Trophoblast cell (in vitro differentiated cells and primary cell): Measurements from ENCODE around the gene TNRC6C.

Source experiments
- DNase-seq, 2 donors: peaks; one replicate each; pipeline ENCODE4 v3.0.0-alpha.2; 2016
- H2AFZ ChIP-seq: 2 replicates; pipeline ENCODE4 v1.6.1; 2013; ENCODE audit warnings: low read length, moderate library complexity, mild to moderate bottlenecking; ENCODE audit not compliant: insufficient read depth, poor library complexity
- H2AK5ac ChIP-seq: 2 replicates; pipeline ENCODE4 v1.6.1; 2013; ENCODE audit warnings: mild to moderate bottlenecking, low read length
- H2BK120ac ChIP-seq: 2 replicates; pipeline ENCODE4 v1.6.1; 2013; ENCODE audit warnings: low read length, mild to moderate bottlenecking, moderate library complexity; ENCODE audit not compliant: insufficient read depth, poor library complexity
- H2BK12ac ChIP-seq: 2 replicates; pipeline ENCODE4 v1.6.1; 2013; ENCODE audit warnings: mild to moderate bottlenecking, low read length, moderate library complexity
- H2BK5ac ChIP-seq: 2 replicates; pipeline ENCODE4 v1.6.1; 2013; ENCODE audit warnings: low read length, low read depth, moderate library complexity, mild to moderate bottlenecking; ENCODE audit not compliant: poor library complexity
- H3K14ac ChIP-seq: 2 replicates; pipeline ENCODE4 v1.6.1; 2013; ENCODE audit warnings: mild to moderate bottlenecking, low read length
- H3K18ac ChIP-seq: 2 replicates; pipeline ENCODE4 v1.6.1; 2013; ENCODE audit warnings: mild to moderate bottlenecking, low read length
- H3K23ac ChIP-seq: 2 replicates; pipeline ENCODE4 v1.6.1; 2013; ENCODE audit warnings: low read length
- H3K27ac ChIP-seq: 2 replicates; pipeline ENCODE4 v1.5.1; 2013; ENCODE audit warnings: low read depth, mild to moderate bottlenecking, inconsistent platforms, low read length, moderate library complexity
- H3K27me3 ChIP-seq: 2 replicates; pipeline ENCODE4 v1.6.1; 2013; ENCODE audit warnings: inconsistent platforms, mild to moderate bottlenecking, low read length, moderate library complexity; ENCODE audit not compliant: insufficient read depth
- H3K36me3 ChIP-seq, 2 experiments: 1 replicate in 1 of 2; 2 replicates in 1 of 2; pipeline ENCODE4 v1.6.1; 2013; ENCODE audit warnings: low read length in 2 of 2, mild to moderate bottlenecking in 2 of 2, moderate library complexity in 1 of 2; ENCODE audit not compliant: insufficient read depth in 2 of 2, control insufficient read depth in 1 of 2
- H3K4ac ChIP-seq: 2 replicates; pipeline ENCODE4 v1.6.1; 2013; ENCODE audit warnings: low read depth, mild to moderate bottlenecking, low read length, moderate library complexity
- H3K4me1 ChIP-seq, 2 experiments: 1 replicate in 1 of 2; 2 replicates in 1 of 2; pipeline ENCODE4 v1.6.1; 2013; ENCODE audit warnings: low read length in 2 of 2, mild to moderate bottlenecking in 2 of 2, moderate library complexity in 1 of 2; ENCODE audit not compliant: insufficient read depth in 2 of 2, control insufficient read depth in 1 of 2
- H3K4me2 ChIP-seq: 2 replicates; pipeline ENCODE4 v1.6.1; 2013; ENCODE audit warnings: inconsistent platforms, mild to moderate bottlenecking, low read length, moderate library complexity
- H3K4me3 ChIP-seq: 2 replicates; pipeline ENCODE4 v1.5.1; 2013; ENCODE audit warnings: mild to moderate bottlenecking, low read depth, low read length, inconsistent platforms
- H3K79me1 ChIP-seq: one replicate; pipeline ENCODE4 v1.6.1; 2013; ENCODE audit warnings: low read length
- H3K79me2 ChIP-seq: 2 replicates; pipeline ENCODE4 v1.6.1; 2013; ENCODE audit warnings: low read length, mild to moderate bottlenecking; ENCODE audit not compliant: control insufficient read depth, insufficient read depth, poor library complexity
- H3K9ac ChIP-seq: 2 replicates; pipeline ENCODE4 v1.6.1; 2013; ENCODE audit warnings: mild to moderate bottlenecking, low read length
- H3K9me3 ChIP-seq: 2 replicates; pipeline ENCODE4 v1.6.1; 2013; ENCODE audit warnings: low read depth, mild to moderate bottlenecking, control low read depth, inconsistent platforms, low read length; ENCODE audit not compliant: insufficient read depth
- H4K12ac ChIP-seq: 2 replicates; pipeline ENCODE4 v1.6.1; 2013; ENCODE audit warnings: low read depth, mild to moderate bottlenecking, low read length, moderate library complexity
- H4K8ac ChIP-seq: 2 replicates; pipeline ENCODE4 v1.6.1; 2013; ENCODE audit warnings: low read depth, mild to moderate bottlenecking, low read length, moderate library complexity
- H4K91ac ChIP-seq: one replicate; pipeline ENCODE4 v1.6.1; 2013; ENCODE audit warnings: low read depth, mild to moderate bottlenecking, low read length, moderate library complexity
- WGBS: extraction: QIAGEN DNeasy Blood & Tissue Kit; methylation state at CpG from one replicate; pipeline ENCODE4 v1.1.7; 2013; ENCODE audit warnings: missing lambda C conversion rate; ENCODE audit not compliant: insufficient read length, insufficient coverage; ENCODE audit errors: extremely low coverage; 5-methylcytosine and 5-hydroxymethylcytosine counted together

The TNRC6C gene

DNA sequence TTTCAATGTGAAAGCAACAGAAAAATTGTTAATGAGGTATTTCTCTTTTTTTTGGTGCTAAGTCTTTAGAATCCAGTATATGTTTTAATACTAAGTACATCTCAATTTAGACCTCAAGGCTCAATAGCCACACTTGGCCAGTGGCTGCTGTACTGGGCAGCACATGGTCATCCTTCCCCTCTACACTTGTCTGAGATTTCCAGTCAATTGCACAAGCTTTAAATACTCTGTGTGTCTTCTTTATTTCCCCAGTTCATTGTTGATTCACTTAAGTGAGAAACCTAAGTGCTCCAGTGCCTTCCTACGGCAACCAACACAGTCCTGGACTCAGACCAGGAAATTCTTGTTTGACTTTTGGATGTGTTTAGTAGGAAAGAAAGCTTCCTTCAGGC, 62.2 kb downstream of the TNRC6C start:
- Histone ChIP-seq H3K36me3 (no peaks in the 10 kb centered on the region), H3K23ac (no peak overlapping the region), H4K91ac (no peak overlapping the region), H2AK5ac (no peak overlapping the region), H2BK5ac (no peak overlapping the region), H3K27ac (no peak overlapping the region), H3K14ac (no peak overlapping the region), H3K79me2 (no peaks in the 10 kb centered on the region), H3K18ac (no peak overlapping the region), H3K4me1 (no peaks in the 10 kb centered on the region), H4K12ac (no peak overlapping the region), H2BK12ac (no peak overlapping the region), H3K9me3 (no peaks in the 10 kb centered on the region), H3K4ac (no peak overlapping the region), H3K4me3 (no peak overlapping the region), H2AFZ (no peak overlapping the region), H3K27me3 (no peaks in the 10 kb centered on the region), H2BK120ac (no peak overlapping the region), H4K8ac (no peak overlapping the region), H3K79me1 (no peaks in the 10 kb centered on the region), H3K4me2 (no peak overlapping the region), H3K9ac (no peak overlapping the region)
- no CpG with 5 or more reads among the region's 1 CpG for WGBS
- DNase-seq: no peak

- no peak overlapping the region for H3K18ac ChIP-seq
- no peak overlapping the region for H3K4me2 ChIP-seq
- H3K36me3 ChIP-seq: no peaks in the 10 kb centered on the region
- H3K27me3 ChIP-seq: no peaks in the 10 kb centered on the region
- H3K9me3 ChIP-seq: no peaks in the 10 kb centered on the region
- no peak overlapping the region for H3K27ac ChIP-seq
- no peaks in the 10 kb centered on the region for H3K4me1 ChIP-seq
- no peak overlapping the region for H2AK5ac ChIP-seq
- no peak overlapping the region for H3K9ac ChIP-seq
- DNase-seq: no peak
- H3K79me2 ChIP-seq: no peaks in the 10 kb centered on the region
- no peak overlapping the region for H3K14ac ChIP-seq
- no peak overlapping the region for H3K23ac ChIP-seq
- no CpG with 5 or more reads among the region's 2 CpGs for WGBS
- H3K4ac ChIP-seq: no peak overlapping the region
- H2BK12ac ChIP-seq: no peak overlapping the region
- no peak overlapping the region for H2AFZ ChIP-seq
- no peak overlapping the region for H4K8ac ChIP-seq
- no peak overlapping the region for H4K12ac ChIP-seq
- no peak overlapping the region for H4K91ac ChIP-seq
- H2BK120ac ChIP-seq: no peak overlapping the region
- H3K4me3 ChIP-seq: no peak overlapping the region
- H2BK5ac ChIP-seq: no peak overlapping the region
- H3K79me1 ChIP-seq: no peaks in the 10 kb centered on the region
These were observed 63.9 kb downstream of the TNRC6C start for GRCh38 chr17:78022425-78022824.

- H3K9ac ChIP-seq: no peak overlapping the region
- no peak overlapping the region for H3K4me2 ChIP-seq
- no peaks in the 10 kb centered on the region for H3K36me3 ChIP-seq
- no peak overlapping the region for H4K12ac ChIP-seq
- H4K91ac ChIP-seq: no peak overlapping the region
- no CpG with 5 or more reads among the region's 5 CpGs for WGBS
- no peak overlapping the region for H3K4ac ChIP-seq
- no peak overlapping the region for H4K8ac ChIP-seq
- no peak overlapping the region for H2BK5ac ChIP-seq
- H3K23ac ChIP-seq: no peak overlapping the region
- H2AK5ac ChIP-seq: no peak overlapping the region
- H2BK12ac ChIP-seq: no peak overlapping the region
- no peaks in the 10 kb centered on the region for H3K27me3 ChIP-seq
- no peak overlapping the region for H2BK120ac ChIP-seq
- H3K14ac ChIP-seq: no peak overlapping the region
- no peak overlapping the region for H3K4me3 ChIP-seq
- no peak overlapping the region for H3K18ac ChIP-seq
- no peaks in the 10 kb centered on the region for H3K4me1 ChIP-seq
- DNase-seq: no peak
- no peaks in the 10 kb centered on the region for H3K9me3 ChIP-seq
- H3K79me2 ChIP-seq: no peaks in the 10 kb centered on the region
- H3K27ac ChIP-seq: no peak overlapping the region
- no peaks in the 10 kb centered on the region for H3K79me1 ChIP-seq
- no peak overlapping the region for H2AFZ ChIP-seq
These were observed 64.5 kb downstream of the TNRC6C start for GRCh38 chr17:78023042-78023441.

GRCh38 chr17:78026381-78026780, 67.9 kb downstream of the TNRC6C start:
- Histone ChIP-seq H2BK120ac (no peak overlapping the region), H4K8ac (no peak overlapping the region), H2AFZ (no peak overlapping the region), H4K12ac (no peak overlapping the region), H3K4me2 (no peak overlapping the region), H3K23ac (no peak overlapping the region), H3K9me3 (no peaks in the 10 kb centered on the region), H3K27me3 (no peaks in the 10 kb centered on the region), H3K79me1 (no peaks in the 10 kb centered on the region), H3K4ac (no peak overlapping the region), H2BK5ac (no peak overlapping the region), H3K14ac (no peak overlapping the region), H3K4me3 (no peak overlapping the region), H3K36me3 (no peaks in the 10 kb centered on the region), H3K27ac (no peak overlapping the region), H4K91ac (no peak overlapping the region), H3K18ac (no peak overlapping the region), H2BK12ac (no peak overlapping the region), H3K4me1 (no peaks in the 10 kb centered on the region), H3K9ac (no peak overlapping the region), H3K79me2 (no peaks in the 10 kb centered on the region), H2AK5ac (no peak overlapping the region)
- DNase-seq: no peak
- no CpG with 5 or more reads among the region's 2 CpGs for WGBS
